GM12878 (cell line): ENCODE measurements around the gene DHRS7B. TPM values are rescaled to one million over a fixed set of nuclear protein-coding genes. Genes with fewer than 3 reads are reported as not detected.

ENCODE experiments used
- ATAC-seq: fragments of 200-7000 bp; cut with Tn5 transposase; 3 replicates; pipeline ENCODE4 v1.9.1; 2020; ENCODE audit warnings: mild to moderate bottlenecking, moderate library complexity
- BruUV-seq: library from RNA; stranded (reverse); fragments of 400-500 nt; replicated peaks from 2 replicates; lab custom pipeline; 2021; lab: Mats Ljungman, UMichigan
- CTCF ChIA-PET: fragments of 300-600 bp; sonication (Branson Sonifier 250); formaldehyde crosslinking; extraction: SDS; loops from one replicate; lab custom pipeline; 2021; ENCODE audit warnings: inconsistent platforms; lab: Yijun Ruan, JAX
- POLR2A ChIA-PET: fragments of 350-600 bp; formaldehyde crosslinking; extraction: SDS; loops from one replicate; lab custom pipeline; 2021; ENCODE audit warnings: inconsistent platforms; lab: Charles Lee
- RAD21 ChIA-PET: fragments of 300-600 bp; sonication (Branson Sonifier 250); formaldehyde crosslinking; loops from one replicate; lab custom pipeline; 2023; ENCODE audit warnings: antibody characterized with exemption; ENCODE audit not compliant: unreplicated experiment; lab: Charles Lee
- SMC1A ChIA-PET: fragments of 300-600 bp; sonication (Branson Sonifier 250); formaldehyde crosslinking; loops from one replicate; lab custom pipeline; 2023; ENCODE audit not compliant: unreplicated experiment, uncharacterized antibody; lab: Charles Lee
- DNase-seq: peaks from one replicate; pipeline ENCODE4 v3.0.0-alpha.2; 2011; ENCODE audit warnings: low read depth, low spot score
- FAIRE-seq: peaks from 3 replicates; lab custom pipeline; 2011; peaks lifted over from hg19 to GRCh38; lab: Jason Lieb, UNC
- H2AFZ ChIP-seq: 2 replicates; pipeline ENCODE4 v1.6.0; 2011; ENCODE audit warnings: low read depth, low read length, control low read depth; ENCODE audit not compliant: control insufficient read depth
- H3K27ac ChIP-seq: 2 replicates; pipeline ENCODE4 v1.5.1; 2011; ENCODE audit warnings: control low read depth; ENCODE audit not compliant: control insufficient read depth, insufficient read depth
- H3K27me3 ChIP-seq, 2 experiments: replicated peaks in 1 of 2; 2 replicates each; pipeline versions ENCODE4 v1.6.0 to v1.6.1; 2011; ENCODE audit warnings: low read length in 1 of 2; ENCODE audit not compliant: control insufficient read depth in 2 of 2, insufficient read depth in 2 of 2
- H3K36me3 ChIP-seq, 2 experiments: 2 replicates each; pipeline ENCODE4 v1.5.1; 2011; ENCODE audit warnings: low read length in 1 of 2; ENCODE audit not compliant: control insufficient read depth in 2 of 2, insufficient read depth in 2 of 2
- H3K4me1 ChIP-seq: 2 replicates; pipeline ENCODE4 v1.6.1; 2011; ENCODE audit warnings: mild to moderate bottlenecking, low read length, moderate library complexity, mixed read lengths; ENCODE audit not compliant: control insufficient read depth, insufficient read depth
- H3K4me2 ChIP-seq: 2 replicates; pipeline ENCODE4 v1.6.0; 2011; ENCODE audit warnings: control low read depth; ENCODE audit not compliant: control insufficient read depth, insufficient read depth
- H3K4me3 ChIP-seq: fragments of 200-600 bp; sonication (generic); 2 replicates; pipeline ENCODE4 v1.5.1; 2016
- H3K79me2 ChIP-seq: 2 replicates; pipeline ENCODE4 v1.6.0; 2011; ENCODE audit warnings: low read length; ENCODE audit not compliant: control insufficient read depth, insufficient read depth
- H3K9ac ChIP-seq: 2 replicates; pipeline ENCODE4 v1.8.0; 2011; ENCODE audit warnings: low read length, control low read depth, mixed read lengths; ENCODE audit not compliant: control insufficient read depth, insufficient read depth
- H3K9me3 ChIP-seq: replicated peaks from 3 replicates; pipeline ENCODE4 v1.5.1; 2011; ENCODE audit warnings: mild to moderate bottlenecking, low read length; ENCODE audit not compliant: control insufficient read depth, insufficient read depth
- H4K20me1 ChIP-seq: 2 replicates; pipeline ENCODE4 v1.6.0; 2011; ENCODE audit not compliant: control insufficient read depth, insufficient read depth
- ASH2L ChIP-seq: fragments of 300-600, 200-600 bp; sonication (generic); IDR thresholded peaks from 2 replicates; pipeline ENCODE4 v1.6.1; 2017; ENCODE audit warnings: low read depth, mild to moderate bottlenecking, borderline replicate concordance
- BHLHE40 ChIP-seq, 2 experiments: fragments of 450-650 bp in 1 of 2; IDR thresholded peaks; 2 replicates each; pipeline ENCODE4 v1.6.1; 2011 to 2017; ENCODE audit warnings: low read depth in 2 of 2, borderline replicate concordance in 1 of 2, improper control_type of control experiment in 1 of 2, low read length in 1 of 2, mild to moderate bottlenecking in 1 of 2
- CEBPB ChIP-seq, 2 experiments: fragments of 150-350 bp in 1 of 2; IDR thresholded peaks; 2 replicates each; pipeline ENCODE4 v1.6.1; 2012 to 2014; ENCODE audit warnings: low read depth in 2 of 2, low read length in 2 of 2, borderline replicate concordance in 1 of 2, inconsistent platforms in 1 of 2
- CREB1 ChIP-seq: IDR thresholded peaks from 2 replicates; pipeline ENCODE4 v1.6.1; 2012; ENCODE audit warnings: low read depth, mild to moderate bottlenecking, inconsistent platforms
- GATAD2B ChIP-seq: fragments of 450-650 bp; conservative IDR thresholded peaks from 2 replicates; pipeline ENCODE4 v1.6.1; 2017; ENCODE audit warnings: low read depth, mild to moderate bottlenecking, moderate library complexity
- HDGF ChIP-seq: fragments of 450-650 bp; IDR thresholded peaks from 2 replicates; pipeline ENCODE4 v1.6.1; 2016; ENCODE audit warnings: antibody characterized with exemption
- KDM1A ChIP-seq: fragments of 200-600 bp; sonication (generic); IDR thresholded peaks from 2 replicates; pipeline ENCODE4 v1.6.1; 2016; ENCODE audit warnings: borderline replicate concordance
- KLF5 ChIP-seq: fragments of 450-650 bp; IDR thresholded peaks from 2 replicates; pipeline ENCODE4 v1.6.1; 2014; ENCODE audit warnings: mild to moderate bottlenecking; ENCODE audit not compliant: partially characterized antibody
- MXI1 ChIP-seq: fragments of 150-350 bp; IDR thresholded peaks from 2 replicates; pipeline ENCODE4 v1.6.1; 2011; ENCODE audit warnings: low read depth, mild to moderate bottlenecking, inconsistent platforms, low read length, improper control_type of control experiment
- MYB ChIP-seq: fragments of 150-350 bp; IDR thresholded peaks from 2 replicates; pipeline ENCODE4 v1.6.1; 2014; ENCODE audit warnings: mild to moderate bottlenecking, low read depth, low read length, borderline replicate concordance
- NR2C2 ChIP-seq: IDR thresholded peaks from 2 replicates; pipeline ENCODE4 v1.6.1; 2011; ENCODE audit warnings: borderline replicate concordance, low read depth; ENCODE audit not compliant: control insufficient read depth, insufficient read length
- POLR2AphosphoS2 ChIP-seq: IDR thresholded peaks from 2 replicates; pipeline ENCODE4 v1.6.1; 2011; ENCODE audit warnings: low read depth, mild to moderate bottlenecking, low read length, improper control_type of control experiment, moderate library complexity
- WRNIP1 ChIP-seq: IDR thresholded peaks from 2 replicates; pipeline ENCODE4 v1.6.1; 2011; ENCODE audit warnings: low read depth, low read length, improper control_type of control experiment, borderline replicate concordance
- WGBS: methylation state at CpG from one replicate; pipeline ENCODE4 v1.1.6; 2016; ENCODE audit warnings: low lambda C conversion rate; ENCODE audit not compliant: insufficient replicate concordance, insufficient coverage; ENCODE audit errors: missing lambda C conversion rate; 5-methylcytosine and 5-hydroxymethylcytosine counted together
- in situ Hi-C: fragments of 300-500 bp; cut with MboI; formaldehyde crosslinking; loops from 9 replicates; pipeline ENCODE4 v1.14.3; 2018; ENCODE audit warnings: mixed read lengths
- intact Hi-C: fragments of 100-400 bp; cut with micrococcal nuclease; formaldehyde crosslinking; loops from one replicate; pipeline ENCODE4 v1.14.2; 2022; ENCODE audit not compliant: unreplicated experiment
- polyA plus RNA-seq, 11 experiments: library from polyadenylated mRNA; depleted of rRNA in 4 of 11; unstranded in 6 of 11; stranded (reverse) in 5 of 11; fragments of >200 nt; fragmentation: Nextera tagmentation in 4 of 11; fragmentation: Illumina TruSeq in 1 of 11; extraction: Ambion mirVana in 4 of 11; extraction: Trizol in 1 of 11; gene quantifications; 1 replicate in 1 of 11; 2 replicates in 10 of 11; pipeline versions ENCODE4 v1.2.1 to v1.2.3, GENCODE V29; 2011 to 2016; ENCODE audit warnings: inconsistent platforms in 2 of 11, missing spikeins in 2 of 11, low read depth in 1 of 11
- total RNA-seq, 4 experiments: library from RNA; depleted of rRNA in 3 of 4; stranded (reverse); fragments of >200 nt in 3 of 4; fragmentation: Illumina TruSeq in 1 of 4; extraction: Trizol in 1 of 4; gene quantifications; 2 replicates each; pipeline versions ENCODE4 v1.2.1 to v1.2.3, GENCODE V29; 2013 to 2021
- TF ChIP-seq, protein P1 (sequence below): fragments of 450-650 bp; IDR thresholded peaks from 2 replicates; pipeline ENCODE4 v1.6.1; 2017; ENCODE audit warnings: mild to moderate bottlenecking, low read depth, inconsistent platforms; ENCODE audit not compliant: poor library complexity, severe bottlenecking

The DHRS7B gene
- total and polyA plus RNA-seq, 10 of the 15 experiments (the other 5 are each of a cell fraction or from before 2014, with no cell fraction given), result 11.1 to 35.6 (median 23.0) TPM

DNA sequence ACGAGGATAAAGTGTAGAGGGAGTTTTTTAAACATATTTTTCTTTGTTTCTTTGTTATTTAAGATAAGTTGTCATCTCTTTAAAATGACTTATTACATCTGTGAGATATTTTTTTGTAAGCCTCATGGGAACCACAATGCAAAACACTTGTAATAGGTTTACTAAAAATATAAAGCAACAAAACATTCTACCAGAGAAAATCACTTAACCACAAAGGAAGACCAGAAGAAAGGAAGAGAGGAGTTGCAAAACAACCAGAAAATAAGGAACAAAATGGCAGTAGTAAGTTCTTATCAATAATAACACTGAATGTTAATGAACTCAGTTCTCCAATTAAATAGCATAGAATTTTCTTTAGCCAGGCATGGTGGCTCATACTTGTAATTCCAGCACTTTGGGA lies 22.9 kb downstream of the DHRS7B start (continued):
- TF ChIP-seq POLR2AphosphoS2, result no peak
- TF ChIP-seq, protein P1, sequence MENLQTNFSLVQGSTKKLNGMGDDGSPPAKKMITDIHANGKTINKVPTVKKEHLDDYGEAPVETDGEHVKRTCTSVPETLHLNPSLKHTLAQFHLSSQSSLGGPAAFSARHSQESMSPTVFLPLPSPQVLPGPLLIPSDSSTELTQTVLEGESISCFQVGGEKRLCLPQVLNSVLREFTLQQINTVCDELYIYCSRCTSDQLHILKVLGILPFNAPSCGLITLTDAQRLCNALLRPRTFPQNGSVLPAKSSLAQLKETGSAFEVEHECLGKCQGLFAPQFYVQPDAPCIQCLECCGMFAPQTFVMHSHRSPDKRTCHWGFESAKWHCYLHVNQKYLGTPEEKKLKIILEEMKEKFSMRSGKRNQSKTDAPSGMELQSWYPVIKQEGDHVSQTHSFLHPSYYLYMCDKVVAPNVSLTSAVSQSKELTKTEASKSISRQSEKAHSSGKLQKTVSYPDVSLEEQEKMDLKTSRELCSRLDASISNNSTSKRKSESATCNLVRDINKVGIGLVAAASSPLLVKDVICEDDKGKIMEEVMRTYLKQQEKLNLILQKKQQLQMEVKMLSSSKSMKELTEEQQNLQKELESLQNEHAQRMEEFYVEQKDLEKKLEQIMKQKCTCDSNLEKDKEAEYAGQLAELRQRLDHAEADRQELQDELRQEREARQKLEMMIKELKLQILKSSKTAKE, result no peak

DNA sequence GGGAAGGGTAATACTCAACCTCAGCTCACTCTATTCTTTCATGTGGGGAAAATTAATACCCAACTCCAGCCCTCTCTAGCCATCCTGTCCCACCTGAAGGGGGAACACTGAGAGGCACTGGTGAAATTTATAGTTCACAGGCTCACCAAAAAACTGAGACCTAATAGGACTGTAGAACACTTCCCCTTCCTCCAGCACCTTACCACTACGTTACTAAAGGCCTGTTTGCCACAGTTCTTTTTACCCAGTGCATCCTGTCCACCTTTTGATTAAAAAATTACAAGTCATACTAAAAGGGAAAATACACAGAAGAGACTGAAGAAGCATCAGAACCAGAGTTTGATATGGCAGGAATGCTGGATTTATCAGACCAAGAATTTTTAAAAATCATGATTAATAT lies 26.0 kb downstream of the DHRS7B start:
- ATAC-seq (no peak), FAIRE-seq (no peak), DNase-seq (no peak)
- H3K4me2 ChIP-seq, result no peak overlapping the region
- H3K9me3 ChIP-seq, result peaks cover 3% of the 10 kb centered on the region; the same call in 2 of the 3 replicates
- no peaks in the 10 kb centered on the region for H4K20me1 ChIP-seq
- no peak overlapping the region for H3K27ac ChIP-seq
- no peak for TF ChIP-seq NR2C2
- no peak for TF ChIP-seq KDM1A
- TF ChIP-seq MYB, result no peak
- TF ChIP-seq BHLHE40 (IDR thresholded peaks at IDR 0.05; ENCODE audit: borderline replicate concordance in 1 of 2, low read depth in 2 of 2, low read length in 1 of 2), result no peak
- no peak for TF ChIP-seq KLF5
- no peak for TF ChIP-seq CREB1
- TF ChIP-seq ASH2L, result no peak
- TF ChIP-seq CEBPB (IDR thresholded peaks at IDR 0.05; ENCODE audit: borderline replicate concordance in 1 of 2, low read depth in 2 of 2, low read length in 2 of 2), result no peak
- no peak for TF ChIP-seq HDGF
- no peak for TF ChIP-seq GATAD2B
- no peak for TF ChIP-seq WRNIP1
- no peak for TF ChIP-seq MXI1
- no peak overlapping the region for H2AFZ ChIP-seq
- ChIA-PET SMC1A (no interaction called here), CTCF (no interaction called here), POLR2A (no interaction called here), RAD21 (no interaction called here)
- H3K27me3 ChIP-seq, result no peaks in the 10 kb centered on the region
- H3K36me3 ChIP-seq, result no peaks in the 10 kb centered on the region
- no peak overlapping the region for H3K9ac ChIP-seq
- in situ Hi-C loops, result no loop called here
- H3K4me3 ChIP-seq, result no peak overlapping the region
- H3K79me2 ChIP-seq, result no peaks in the 10 kb centered on the region
- no peaks in the 10 kb centered on the region for H3K4me1 ChIP-seq
- WGBS, result 0% methylated on average over 1 of the region's 1 CpG
- intact Hi-C loops, result no loop called here
- BruUV-seq, result no TSS peak
